HG02840 (cell line): ENCODE results near the gene ZFHX3.

Experiments
- ATAC-seq: cut with Tn5 transposase; IDR thresholded peaks from one replicate; pipeline ENCODE4 v1.9.1; 2021; ENCODE audit warnings: mild to moderate bottlenecking, moderate library complexity, moderate number of reproducible peaks; ENCODE audit not compliant: unreplicated experiment, low FRiP score

Gene ZFHX3

DNA sequence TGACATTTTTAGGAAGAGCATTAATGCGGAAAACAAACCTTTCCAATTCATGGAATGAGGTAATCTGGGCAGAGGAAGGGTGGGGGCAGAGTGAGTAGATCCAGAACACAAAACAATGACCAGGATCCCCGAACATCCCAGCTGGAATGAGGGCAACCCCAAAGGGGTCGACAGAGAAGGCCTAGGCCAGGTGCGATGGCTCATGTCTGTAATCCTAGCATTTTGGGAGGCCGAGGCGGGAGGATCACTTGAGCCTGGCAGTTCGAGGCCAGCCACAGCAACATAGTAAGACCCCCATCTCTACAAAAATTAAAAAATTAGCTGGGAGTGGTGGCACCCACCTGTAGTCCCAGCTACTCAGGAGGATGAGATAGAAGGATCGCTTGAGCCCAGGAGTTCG is 64.7 kb downstream of the ZFHX3 start:
- no peak for ATAC-seq

DNA sequence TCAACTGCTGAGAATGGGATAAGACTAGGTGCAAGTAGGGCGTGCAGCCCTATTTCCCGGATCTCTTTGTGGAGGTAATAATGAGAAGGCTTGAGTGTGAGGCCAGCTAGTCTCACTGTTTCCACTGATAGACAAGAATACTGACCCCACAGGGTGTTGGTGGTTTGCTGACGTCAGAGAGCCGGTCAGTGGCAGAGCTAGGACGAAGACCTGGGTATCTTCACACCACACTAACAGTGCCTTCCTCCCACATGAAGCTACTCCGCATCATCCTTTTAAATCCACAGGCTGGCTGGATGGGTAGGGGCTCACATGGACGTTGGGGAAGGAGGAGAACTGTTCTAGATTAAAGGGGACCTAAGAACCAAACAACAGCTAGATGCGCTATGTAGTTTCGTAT is 68.0 kb downstream of the ZFHX3 start:
- no peak for ATAC-seq

DNA sequence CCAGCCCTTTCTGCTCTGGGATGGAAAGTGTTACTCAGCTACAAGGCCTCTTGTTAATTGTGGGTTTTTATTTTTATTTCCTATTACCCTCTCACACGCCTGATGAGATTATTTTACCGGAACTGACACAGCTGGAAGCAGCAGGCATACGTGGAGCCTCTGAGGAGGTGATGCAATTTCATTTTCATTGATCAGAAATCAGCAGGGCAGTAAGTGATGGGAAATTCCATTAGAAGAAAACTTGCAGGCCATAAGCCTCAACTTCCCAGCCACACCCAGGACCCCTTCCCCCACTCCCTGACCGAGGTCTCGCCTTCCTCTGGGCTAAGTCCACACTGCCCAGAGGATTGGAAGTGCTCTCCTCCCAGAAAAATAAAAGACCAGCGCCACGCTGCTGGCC is 69.7 kb downstream of the ZFHX3 start:
- ATAC-seq: no peak

DNA sequence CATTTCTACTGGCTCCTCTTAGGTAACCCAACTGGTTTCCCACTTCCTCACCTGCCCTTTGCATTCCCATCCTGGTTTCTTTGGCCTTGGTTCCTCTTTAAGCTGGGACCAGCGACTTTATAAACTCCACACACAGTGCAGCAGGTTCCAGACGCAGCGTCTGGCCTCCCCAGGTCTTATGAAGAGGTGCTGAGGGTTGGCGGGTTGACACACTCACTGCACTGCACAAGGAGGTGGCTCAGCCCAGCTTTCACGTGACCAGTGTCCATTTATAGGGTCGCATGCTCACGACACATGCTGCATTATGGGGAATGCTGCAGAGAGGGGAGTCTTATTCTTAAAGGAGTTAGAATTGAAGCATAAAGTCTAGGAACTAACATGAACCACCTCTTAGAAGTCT is 70.8 kb downstream of the ZFHX3 start:
- ATAC-seq: no peak

DNA sequence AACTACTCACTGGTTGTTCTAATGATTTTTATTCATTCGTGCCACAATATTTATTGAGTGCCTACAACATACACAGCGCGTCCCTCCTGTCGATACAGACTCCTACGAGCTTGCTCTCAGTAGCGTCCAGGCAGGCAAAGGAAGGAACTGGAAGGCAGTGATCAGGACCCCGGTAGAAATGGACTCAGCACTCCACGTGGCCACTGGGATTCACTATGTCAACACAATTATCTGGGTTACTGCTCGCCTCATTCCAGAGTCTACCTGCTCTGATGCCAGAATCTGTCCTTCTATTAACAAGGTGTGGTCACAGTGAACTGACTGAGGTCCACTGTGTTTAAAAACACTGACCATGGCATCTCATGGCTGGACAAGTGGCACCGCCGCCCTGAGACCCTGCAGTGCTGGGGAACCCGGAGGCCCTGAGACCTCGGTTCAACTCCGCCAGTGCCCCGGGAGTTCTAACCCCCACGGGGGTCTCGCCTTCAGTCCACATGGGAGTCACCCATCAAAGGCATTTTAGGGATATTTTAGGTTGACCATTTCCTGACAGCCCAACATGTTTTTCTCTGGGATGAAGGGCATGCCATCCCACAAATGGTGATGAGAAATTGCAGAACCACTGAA is 71.4 kb downstream of the ZFHX3 start:
- ATAC-seq: no peak

DNA sequence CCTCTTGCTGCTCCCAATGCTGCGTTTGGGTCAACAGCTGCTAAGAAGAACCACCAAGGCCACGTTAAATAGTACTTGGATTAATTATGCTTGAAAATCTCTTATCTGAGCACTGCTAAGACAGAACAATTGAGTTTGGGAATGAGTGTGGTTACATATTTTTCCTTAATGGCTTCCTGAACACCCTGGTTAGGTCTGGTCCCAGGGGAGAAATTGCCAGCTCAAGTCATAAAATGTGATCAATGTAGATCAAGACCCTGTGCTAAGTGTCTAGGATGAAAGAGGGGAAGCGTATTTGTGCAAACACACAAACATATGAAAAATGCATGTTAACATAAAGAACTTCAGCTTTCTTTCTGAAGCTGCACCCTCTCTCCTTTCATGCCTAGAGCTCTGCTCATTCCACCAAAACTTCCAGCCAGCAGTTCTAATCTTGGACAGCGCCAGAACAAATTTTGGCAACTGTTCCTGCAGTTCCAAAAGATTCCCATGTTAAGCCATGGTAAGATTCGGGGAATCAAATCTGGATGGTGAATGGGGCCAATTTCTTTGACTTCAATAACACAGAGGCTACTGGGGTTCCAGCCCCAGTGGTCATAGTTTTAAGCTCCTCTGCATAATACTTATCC is 72.0 kb downstream of the ZFHX3 start:
- ATAC-seq: no peak

DNA sequence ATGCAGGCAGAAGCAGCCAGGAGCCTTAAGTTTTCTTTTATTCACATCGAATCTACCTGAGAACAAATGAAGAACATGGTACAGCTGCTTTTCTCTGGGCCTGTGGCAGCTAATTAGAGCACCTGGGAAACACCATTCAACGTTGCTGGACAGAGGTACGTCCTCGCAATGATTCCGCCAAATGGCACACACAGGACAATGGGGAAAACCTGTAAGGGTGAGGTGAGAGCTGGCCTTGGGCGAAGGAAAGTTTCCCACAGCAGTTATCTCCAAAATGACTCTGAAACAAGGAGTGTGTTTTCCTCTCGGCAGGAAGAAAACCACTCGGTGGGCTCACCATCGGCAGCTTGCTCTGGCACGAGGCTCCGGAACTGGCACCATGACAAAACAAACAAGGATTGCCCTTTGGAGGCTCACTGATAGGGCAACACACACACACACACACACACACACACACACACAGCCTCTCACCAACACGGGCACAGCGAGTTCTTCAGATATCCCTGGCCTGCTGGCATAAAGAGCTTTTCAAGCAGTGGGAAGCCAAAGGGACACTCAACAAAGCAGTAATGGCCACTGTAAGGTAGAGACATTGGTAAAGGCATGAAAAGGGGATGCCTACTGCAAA is 73.7 kb downstream of the ZFHX3 start:
- ATAC-seq: no peak

DNA sequence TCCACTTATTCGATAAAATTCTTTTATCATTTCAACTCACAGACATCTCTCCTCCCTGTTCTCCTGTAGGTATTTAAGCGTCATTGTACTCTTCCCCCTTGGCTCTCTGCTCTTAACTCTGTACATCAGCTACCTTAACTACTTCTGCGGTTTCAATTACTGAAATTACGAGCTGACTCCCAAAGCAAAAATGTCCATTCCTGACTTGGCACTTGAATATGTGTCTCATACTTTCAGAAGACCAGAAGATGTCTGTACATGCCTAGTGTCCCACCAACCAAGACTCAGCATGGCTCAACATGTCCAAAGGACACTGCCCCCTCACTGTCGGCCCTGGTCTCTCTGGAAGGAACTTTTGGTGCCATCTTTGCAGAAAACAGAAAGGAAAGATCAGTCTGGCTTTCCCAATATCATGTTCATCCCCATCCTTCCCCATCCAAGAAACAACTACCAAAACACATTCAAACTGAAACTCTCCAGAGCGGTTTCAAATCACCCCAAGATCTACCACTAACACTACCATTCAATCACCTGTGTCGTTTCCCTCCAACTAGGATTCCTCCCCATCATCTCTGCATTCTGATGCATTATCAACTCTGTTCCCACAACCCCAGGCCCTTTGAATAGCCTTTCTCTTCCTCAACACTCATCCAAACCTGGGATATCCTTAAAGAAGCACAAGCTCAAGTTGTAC is 74.9 kb downstream of the ZFHX3 start:
- ATAC-seq: no peak

DNA sequence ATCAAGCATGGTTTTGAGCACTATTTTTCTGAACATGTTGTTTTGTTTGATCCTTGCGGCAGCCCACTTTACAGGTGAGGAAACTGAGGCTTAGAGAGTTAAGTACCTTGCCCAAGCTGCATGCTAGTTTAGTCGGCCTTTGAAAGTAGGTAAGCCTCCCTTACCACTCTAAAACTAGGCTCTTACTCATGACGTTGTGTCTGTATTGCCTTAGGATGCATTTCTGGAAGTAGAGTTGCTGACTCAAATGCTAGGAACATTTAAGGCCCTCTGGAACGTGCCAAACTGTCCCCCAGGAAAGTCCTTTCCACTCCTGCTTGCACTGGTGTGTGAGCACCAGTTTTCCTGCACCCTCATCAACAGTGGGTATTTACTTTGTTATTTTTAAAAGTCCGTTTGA is 76.6 kb downstream of the ZFHX3 start:
- ATAC-seq: no peak

DNA sequence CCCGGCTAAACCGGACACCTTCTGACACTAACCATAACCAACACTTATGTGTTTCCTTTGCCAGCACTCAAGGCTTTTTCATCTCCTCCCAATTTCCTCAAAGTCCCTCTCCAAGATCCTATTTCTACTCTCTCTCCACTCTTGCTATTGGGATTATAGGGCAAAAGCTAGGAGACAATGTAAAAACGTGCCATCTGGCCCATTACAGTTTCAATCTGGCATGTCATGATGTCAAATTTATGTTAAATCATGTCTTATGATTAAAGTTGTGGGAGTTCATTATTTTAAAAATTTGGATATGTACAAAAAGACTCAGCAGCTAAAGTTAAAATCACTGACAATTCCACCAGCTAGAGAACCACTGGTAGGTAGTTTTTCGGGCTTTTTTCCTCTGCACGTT is 77.3 kb downstream of the ZFHX3 start:
- ATAC-seq: no peak

DNA sequence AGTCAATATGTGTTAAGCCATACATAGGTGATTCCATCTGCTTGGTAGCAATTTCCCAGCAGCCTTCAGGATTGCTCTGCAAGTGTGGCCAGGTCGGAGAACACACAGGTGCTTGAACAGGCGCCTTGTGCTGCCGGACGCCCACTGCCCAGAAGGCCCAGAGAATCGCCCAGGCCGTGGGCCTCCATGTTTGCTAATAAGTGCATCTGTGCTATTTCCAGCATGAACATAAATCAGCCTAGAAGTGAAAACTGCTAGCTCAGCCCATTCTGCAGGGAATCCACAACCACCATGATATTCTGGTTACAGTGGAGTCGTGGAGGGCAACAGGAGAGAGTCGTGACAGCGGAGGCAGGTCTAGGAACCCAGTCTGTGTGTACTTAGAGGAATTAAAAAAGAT is 78.1 kb downstream of the ZFHX3 start:
- ATAC-seq: no peak

DNA sequence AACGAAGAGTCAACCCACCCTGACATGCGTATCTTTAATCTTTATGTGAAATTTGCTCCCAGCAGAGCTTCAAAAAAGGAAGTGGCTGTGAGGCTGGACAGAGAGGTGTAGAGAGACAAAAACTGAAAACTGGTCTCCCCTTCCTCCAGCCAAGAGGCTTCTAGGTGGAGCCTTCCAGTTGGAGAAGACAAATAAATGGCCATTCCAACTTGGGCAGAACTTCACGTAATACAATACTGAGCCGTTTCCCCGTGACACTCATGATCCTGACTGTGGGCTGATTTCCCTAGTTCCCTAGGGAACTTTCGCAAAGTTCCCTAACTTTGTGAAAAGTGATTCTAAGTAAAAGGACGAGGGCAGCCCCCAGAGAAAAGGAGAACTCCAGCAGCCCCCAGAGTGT is 78.8 kb downstream of the ZFHX3 start:
- ATAC-seq: no peak

DNA sequence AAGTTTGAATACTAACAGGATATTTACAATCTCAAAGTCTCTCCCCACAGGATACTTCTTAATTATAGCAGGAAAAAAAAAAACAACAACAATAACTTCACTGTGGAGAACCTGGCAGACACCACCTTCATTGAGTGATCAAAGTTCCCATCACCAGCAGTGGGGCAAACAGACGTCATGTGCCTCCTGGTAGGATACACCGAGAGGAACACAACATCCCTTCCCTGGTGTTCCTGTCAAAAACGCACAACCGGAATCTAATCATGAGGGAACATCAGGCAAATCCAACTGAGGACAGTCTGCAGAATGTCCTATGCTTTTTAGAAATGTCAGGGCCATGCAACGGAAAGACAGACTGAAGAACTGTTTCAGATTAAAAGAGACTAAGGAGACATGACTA is 80.0 kb downstream of the ZFHX3 start:
- no peak for ATAC-seq

DNA sequence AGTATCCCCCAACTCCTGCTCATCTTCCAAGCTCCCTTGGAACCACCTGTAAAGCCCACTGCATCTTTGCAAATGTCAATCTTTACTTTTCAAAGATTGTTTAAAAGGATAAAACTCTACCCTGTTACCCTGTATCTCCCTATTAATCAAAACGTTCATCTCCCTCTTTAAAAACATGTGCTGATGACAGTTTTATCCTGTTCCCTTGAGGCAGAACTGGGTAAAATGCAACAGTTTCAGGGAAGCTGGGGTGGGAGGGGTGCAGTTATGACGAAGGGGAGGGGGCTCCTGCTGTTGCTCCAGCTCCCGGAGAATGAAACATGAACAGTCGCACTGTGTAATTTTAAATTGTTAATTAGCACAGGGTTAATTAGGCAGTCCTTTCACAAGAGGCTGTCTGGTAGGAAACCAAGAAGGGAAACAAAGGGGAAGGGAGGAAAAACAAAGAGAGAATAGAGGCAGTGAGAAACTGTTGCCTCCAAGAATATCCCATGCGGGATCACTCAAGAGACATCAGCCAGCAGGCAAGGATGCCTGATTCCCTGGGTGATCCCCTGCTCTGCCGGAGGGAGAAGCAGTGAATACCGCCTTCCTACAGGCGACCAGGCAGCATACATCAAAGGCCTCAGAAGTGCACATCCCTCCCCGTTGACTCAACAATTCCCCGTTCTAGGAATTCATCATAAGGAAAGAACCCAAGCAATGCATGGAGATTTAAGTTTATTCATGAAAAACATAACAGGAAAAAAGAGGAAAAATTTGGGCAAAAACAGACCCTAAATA is 84.2 kb downstream of the ZFHX3 start:
- ATAC-seq: no peak

DNA sequence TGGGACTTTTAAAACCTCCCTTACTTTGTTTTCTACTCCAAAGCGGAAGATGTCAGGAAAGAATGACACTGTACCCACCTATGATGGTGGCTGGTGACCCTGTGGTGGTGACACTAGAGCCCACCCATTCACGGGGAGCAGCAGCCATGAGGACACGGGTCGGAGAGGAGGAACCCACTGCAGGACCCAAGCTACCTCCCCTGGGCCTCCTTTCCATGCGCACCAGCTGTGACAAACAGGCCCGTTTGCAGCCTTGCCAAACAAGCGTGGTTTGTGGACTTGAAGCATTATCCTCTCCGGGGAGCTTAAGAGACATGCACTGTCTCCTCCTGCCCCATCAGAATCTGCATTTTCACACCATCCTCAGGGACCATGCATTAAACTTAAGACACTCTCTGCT is 85.6 kb downstream of the ZFHX3 start:
- no peak for ATAC-seq

DNA sequence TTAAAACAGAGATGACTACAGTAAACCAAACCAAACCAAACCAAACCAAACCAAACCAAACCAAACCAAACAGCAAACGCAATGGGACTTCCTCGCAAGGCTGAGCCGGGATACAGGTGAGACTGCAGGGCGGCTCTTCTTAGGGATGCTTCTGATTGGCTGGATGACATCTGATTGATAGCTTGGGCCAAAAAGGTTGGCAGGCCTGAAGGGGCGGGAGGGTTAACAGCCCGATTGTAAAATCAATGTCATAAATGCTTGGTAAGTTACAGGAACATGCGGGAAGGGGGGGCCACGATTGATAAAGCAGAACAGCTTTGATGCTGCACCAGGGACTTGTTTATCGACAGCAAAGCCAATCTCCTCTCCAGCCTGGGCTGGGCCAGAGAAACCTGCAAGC is 86.1 kb downstream of the ZFHX3 start:
- no peak for ATAC-seq

DNA sequence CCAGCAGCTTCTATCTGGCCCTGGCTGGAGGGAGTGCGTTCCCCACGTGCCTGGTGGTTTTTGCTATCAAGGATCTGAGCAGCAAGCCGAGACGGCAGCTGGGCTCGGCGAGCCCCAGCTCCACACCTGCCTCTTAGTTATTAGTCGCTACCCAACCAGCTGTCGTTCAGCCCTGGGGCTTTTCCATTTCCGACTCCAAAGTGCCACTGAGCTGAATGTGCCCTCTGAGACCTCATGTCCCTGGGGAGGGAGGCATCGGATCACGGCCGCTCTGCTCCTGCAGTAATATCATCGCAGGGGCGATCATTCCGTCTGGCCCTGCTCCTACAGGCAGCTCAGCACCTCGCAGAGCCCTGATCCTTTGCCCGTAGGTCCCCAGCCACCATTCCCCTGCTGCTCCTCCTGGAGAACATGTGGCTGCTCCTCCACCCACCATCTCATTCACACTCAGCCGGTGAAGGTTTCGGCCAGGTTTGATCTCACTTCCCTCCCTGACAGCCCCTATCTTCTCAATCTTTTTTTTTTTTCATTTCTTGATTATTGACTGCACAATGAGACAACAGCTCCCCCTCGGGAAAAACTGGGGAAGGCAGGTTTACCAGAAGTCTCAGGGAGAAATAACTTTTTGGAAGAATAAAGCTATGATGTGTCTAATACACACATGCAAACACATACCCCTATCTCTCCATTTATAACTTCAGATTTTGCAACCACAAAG is 86.7 kb downstream of the ZFHX3 start:
- ATAC-seq: no peak

DNA sequence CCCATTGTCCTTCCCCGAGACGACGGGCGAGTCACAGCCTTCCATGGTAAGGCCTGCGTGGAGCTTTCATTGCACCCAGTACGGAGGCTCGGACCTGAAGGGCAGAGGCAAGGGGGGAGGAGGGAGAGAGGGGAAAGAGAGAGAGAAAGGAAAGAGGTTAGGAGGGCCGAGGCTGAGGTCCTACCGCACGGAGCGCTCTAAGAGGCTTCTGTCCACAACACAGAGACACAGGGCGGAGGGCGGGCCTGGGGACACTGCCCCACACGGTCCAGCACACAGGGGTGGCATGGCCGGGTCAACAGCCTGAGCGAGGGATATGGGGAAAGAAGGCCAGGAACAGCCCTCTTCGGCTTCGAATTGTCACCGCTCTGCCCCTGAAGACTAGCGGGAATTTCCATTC is 87.8 kb downstream of the ZFHX3 start:
- no peak for ATAC-seq

DNA sequence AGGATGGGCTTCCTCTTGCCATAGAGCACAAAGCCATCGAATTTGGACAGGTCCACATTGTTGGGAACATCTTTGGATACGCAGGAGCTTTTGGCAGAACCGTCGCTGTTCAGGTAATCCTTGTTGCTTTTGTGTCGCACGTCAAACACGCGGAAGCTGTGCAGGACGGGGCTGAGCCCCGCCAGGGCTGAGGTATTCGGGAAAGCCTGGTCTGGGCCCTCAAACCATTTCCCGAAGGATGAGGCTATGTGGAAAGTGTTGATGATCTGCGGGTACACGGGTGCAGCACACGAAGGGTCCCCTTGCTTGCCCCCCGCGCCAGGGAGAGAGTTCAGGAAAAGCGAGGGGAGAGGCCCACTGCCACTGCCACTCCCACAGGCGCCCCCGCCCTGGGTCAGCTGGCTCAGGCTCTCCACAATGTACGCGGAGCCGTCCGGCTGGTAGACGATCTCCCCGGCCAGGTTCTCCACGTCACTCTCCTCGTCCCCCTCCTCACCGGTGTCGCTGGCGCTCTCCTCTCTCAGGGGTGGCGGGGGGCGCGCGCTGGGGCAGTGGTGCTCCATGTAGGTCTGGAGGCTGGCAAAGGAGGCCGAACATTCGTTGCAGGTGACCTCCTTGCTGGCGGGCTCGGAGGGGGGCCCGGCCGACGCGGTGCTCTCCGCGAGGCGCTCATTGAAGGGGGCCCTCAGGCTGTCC is 88.5 kb downstream of the ZFHX3 start:
- no peak for ATAC-seq
